AG04449 (cell line): ENCODE results near the gene FOXN3.

ENCODE experiments used
- CTCF ChIA-PET: fragments of 350-600 bp; formaldehyde crosslinking; extraction: SDS; loops from one replicate; lab custom pipeline; 2021; ENCODE audit warnings: antibody characterized with exemption; lab: Yijun Ruan, JAX
- POLR2A ChIA-PET: fragments of 400-600, 350-600 bp; formaldehyde crosslinking; extraction: SDS; loops from one replicate; lab custom pipeline; 2020; ENCODE audit warnings: antibody characterized with exemption, inconsistent platforms; lab: Yijun Ruan, JAX
- DNase-seq: peaks from one replicate; pipeline ENCODE4 v3.0.0-alpha.2; 2010; ENCODE audit warnings: low read depth, low spot score
- H3K4me3 ChIP-seq: 2 replicates; pipeline ENCODE4 v1.5.1; 2011; ENCODE audit warnings: low read depth, mild to moderate bottlenecking, control low read depth, low read length
- CTCF ChIP-seq: IDR thresholded peaks from one replicate; pipeline ENCODE4 v1.5.1; 2011; ENCODE audit warnings: mild to moderate bottlenecking, moderate library complexity, low read length, control low read depth, inconsistent platforms; ENCODE audit not compliant: insufficient read depth; ENCODE audit errors: missing control alignments

The FOXN3 gene

GRCh38 chr14:89379891-89380820 lies 36.9 kb downstream of the FOXN3 start:
- ChIA-PET CTCF (no interaction called here), POLR2A (no interaction called here)
- no peak overlapping the region for H3K4me3 ChIP-seq
- DNase-seq = no peak
- TF ChIP-seq CTCF = no peak

- ChIA-PET CTCF (no interaction called here), POLR2A (no interaction called here)
- no peak overlapping the region for H3K4me3 ChIP-seq
- no peak for TF ChIP-seq CTCF
- DNase-seq = no peak
Measured at GRCh38 chr14:89379006-89379405, 38.0 kb downstream of the FOXN3 start.

GRCh38 chr14:89378119-89378518 lies 38.9 kb downstream of the FOXN3 start:
- CTCF ChIA-PET = interaction anchor here (0.9 kb wide), 1 partner anchor 8 kb away, joined by 3 read pairs; no protein-coding TSS in a partner anchor

GRCh38 chr14:89377544-89377943 lies 39.5 kb downstream of the FOXN3 start:
- POLR2A ChIA-PET = no interaction called here
- no peak for DNase-seq
- H3K4me3 ChIP-seq = no peak overlapping the region
- CTCF ChIA-PET = interaction anchor here (0.9 kb wide), 1 partner anchor 8 kb away, joined by 3 read pairs; no protein-coding TSS in a partner anchor
- no peak for TF ChIP-seq CTCF

More at GRCh38 chr14:89378119-89378518, 38.9 kb downstream of the FOXN3 start:
- peak; percentile 45 for DNase-seq
- H3K4me3 ChIP-seq = no peak overlapping the region
- POLR2A ChIA-PET = interaction anchor here (0.6 kb wide), 1 partner anchor 9 kb away, joined by 3 read pairs; no protein-coding TSS in a partner anchor
- no peak for TF ChIP-seq CTCF

GRCh38 chr14:89374908-89375307 lies 42.1 kb downstream of the FOXN3 start:
- DNase-seq = no peak
- TF ChIP-seq CTCF = no peak
- ChIA-PET CTCF (no interaction called here), POLR2A (interaction anchor here (0.7 kb wide), 1 partner anchor 299 kb away, joined by 3 read pairs; no protein-coding TSS in a partner anchor)
- H3K4me3 ChIP-seq = no peak overlapping the region

GRCh38 chr14:89373185-89373584 lies 43.8 kb downstream of the FOXN3 start:
- no peak for DNase-seq
- no peak overlapping the region for H3K4me3 ChIP-seq
- TF ChIP-seq CTCF = no peak
- CTCF ChIA-PET = no interaction called here
- POLR2A ChIA-PET = no interaction called here
